ENCODE measurements around the gene PREX1. TPM values are rescaled to one million over a fixed set of nuclear protein-coding genes. Genes with fewer than 3 reads are reported as not detected.

Gene PREX1
- total and polyA plus RNA-seq, 2 of the 4 experiments (the other 2 are of a cell fraction): 0.67 to 0.72 TPM

DNA sequence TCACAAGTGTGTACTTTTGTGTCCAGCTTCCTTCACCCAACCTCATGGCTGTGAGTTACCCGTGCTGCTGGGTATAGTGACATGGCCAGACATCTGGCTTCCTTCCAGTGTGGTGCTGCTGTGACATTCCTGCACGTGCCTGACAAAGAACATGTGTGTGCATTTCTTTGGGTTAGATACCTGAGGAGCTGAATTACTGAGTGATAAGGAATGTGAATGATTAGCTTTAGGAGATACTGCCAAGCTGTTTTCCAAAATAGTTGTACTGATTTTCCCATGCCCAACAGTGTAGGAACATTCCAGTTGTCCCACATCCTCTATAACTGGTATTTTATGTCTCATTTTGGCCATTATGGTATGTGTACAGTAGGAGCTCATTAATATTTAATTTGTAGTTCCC lies 132.5 kb downstream of the PREX1 start:
- TF ChIP-seq MXI1 (IDR thresholded peaks at IDR 0.05; ENCODE audit: borderline replicate concordance, low read depth, low read length): no peak
- no peak for TF ChIP-seq MAZ (IDR thresholded peaks at IDR 0.05; ENCODE audit: borderline replicate concordance, low read depth, low read length)
- TF ChIP-seq CEBPB (IDR thresholded peaks at IDR 0.05; ENCODE audit: low read depth, low read length): no peak
- TF ChIP-seq BHLHE40 (IDR thresholded peaks at IDR 0.05; ENCODE audit: low read depth, low read length): peak; percentile 51; the same call in 1 of the 2 replicates
- Histone ChIP-seq H3K4me2 (ENCODE audit: low read depth, low read length) (no peak overlapping the region), H2BK120ac (ENCODE audit: low read depth, low read length) (no peak overlapping the region), H3K56ac (ENCODE audit: extremely low read depth, insufficient read depth, low read length) (no peak overlapping the region), H4K5ac (ENCODE audit: low read depth, low read length) (no peak overlapping the region), H3K27ac (ENCODE audit: insufficient read depth, low read length) (no peak overlapping the region), H2AK5ac (ENCODE audit: low read depth, low read length) (no peak overlapping the region), H3K9ac (ENCODE audit: low read depth, low read length) (no peak overlapping the region), H3K18ac (ENCODE audit: low read depth, low read length) (no peak overlapping the region), H2BK20ac (ENCODE audit: low read depth, low read length) (no peak overlapping the region), H2BK15ac (ENCODE audit: low read depth, low read length) (no peak overlapping the region), H4K8ac (ENCODE audit: low read depth in 2 of 2, low read length in 2 of 2) (no peak overlapping the region), H3K79me1 (ENCODE audit: low read depth in 1 of 2, low read length in 2 of 2) (no peaks in the 10 kb centered on the region), H3K9me1 (ENCODE audit: insufficient read depth, low read length) (peaks cover 11% of the 10 kb centered on the region; the same call in 1 of the 2 replicates), H3K27me3 (ENCODE audit: control insufficient read depth, insufficient read depth, low read length) (no peaks in the 10 kb centered on the region; the same call in 1 of the 2 replicates), H3K4ac (ENCODE audit: low read depth, low read length) (no peak overlapping the region), H2AFZ (replicated peaks; ENCODE audit: low read length, poor library complexity) (no peak overlapping the region), H4K91ac (ENCODE audit: insufficient read depth, low read depth, low read length) (no peak overlapping the region), H3K4me3 (ENCODE audit: insufficient read depth, low read depth, low read length) (no peak overlapping the region), H3K14ac (replicated peaks; ENCODE audit: low read depth, low read length) (no peak overlapping the region), H3K23ac (ENCODE audit: low read depth, low read length) (no peak overlapping the region), H2BK5ac (ENCODE audit: low read depth, low read length, poor library complexity, severe bottlenecking) (no peak overlapping the region), H3K4me1 (ENCODE audit: control insufficient read depth, insufficient read depth, low read length) (no peaks in the 10 kb centered on the region), H4K20me1 (ENCODE audit: insufficient read depth, low read length) (no peaks in the 10 kb centered on the region), H3K9me3 (ENCODE audit: control insufficient read depth, insufficient read depth, low read length) (no peaks in the 10 kb centered on the region), H3K36me3 (ENCODE audit: control insufficient read depth, insufficient read depth, low read length) (no peaks in the 10 kb centered on the region), H2AK9ac (replicated peaks; ENCODE audit: low read depth, low read length, poor library complexity) (no peak overlapping the region)
- ChIA-PET CTCF (no interaction called here), POLR2A (ENCODE audit: unreplicated experiment) (no interaction called here)
- dilution Hi-C loops (cut with HindIII; ENCODE audit: low sequenced_read_pairs, unreplicated experiment) (no loop called here), in situ Hi-C loops (cut with MboI; ENCODE audit: low sequenced_read_pairs) (no loop called here), intact Hi-C loops (cut with micrococcal nuclease) (no loop called here)
- no TSS peak for BruUV-seq (replicated peaks)
- no CpG with 5 or more reads among the region's 2 CpGs for WGBS, 2 experiments (ENCODE audit: extremely low coverage in 2 of 2, insufficient read length in 1 of 2)
- ATAC-seq (ENCODE audit: low read depth) (no peak), DNase-seq (no peak)
